ENCODE measurements around the gene EGR2. TPM values are rescaled to one million over a fixed set of nuclear protein-coding genes. Genes with fewer than 3 reads are reported as not detected.

EGR2 gene
- total RNA-seq (ENCODE audit: low replicate concordance) = 0.15 and 1.3 TPM in 2 replicates

DNA sequence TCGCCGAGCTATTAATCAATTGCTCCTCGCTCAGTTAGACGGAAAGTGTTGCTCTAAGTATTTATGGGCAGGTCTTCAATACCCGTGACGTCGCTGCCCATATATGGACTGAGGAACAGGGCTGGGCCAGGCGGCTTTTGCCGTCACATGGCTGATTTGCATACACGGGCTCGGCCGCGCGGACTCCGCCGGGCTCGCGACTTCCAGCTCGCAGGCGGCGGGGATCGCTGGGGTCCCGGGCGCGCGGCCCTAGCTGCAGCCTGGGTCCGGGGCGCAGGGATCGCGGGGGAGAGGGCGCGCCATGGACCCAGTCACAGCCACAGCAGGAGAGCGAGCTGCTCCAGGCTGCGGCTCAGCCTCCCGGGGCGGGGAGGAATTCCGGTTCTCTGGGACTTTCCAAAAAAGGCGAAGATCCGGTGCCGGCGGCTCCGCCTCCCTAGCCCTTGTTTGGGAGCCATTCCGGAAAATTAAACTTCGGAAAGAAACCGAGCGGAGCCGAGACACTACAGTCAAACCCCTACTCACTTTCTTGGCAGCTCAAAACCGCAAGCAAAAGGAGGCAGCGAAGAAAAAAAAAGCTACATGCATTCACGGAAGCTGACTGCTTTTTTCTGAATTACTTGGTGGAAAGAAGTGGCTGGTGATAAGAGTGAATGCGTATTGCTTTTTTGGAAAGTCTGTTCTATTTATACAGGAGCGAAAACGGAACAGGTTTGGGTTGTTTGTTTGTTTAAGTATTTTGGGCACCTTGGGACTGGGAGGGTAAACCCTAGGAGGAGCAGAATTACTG lies at the start of gene EGR2:
Gene EGR2, minus strand, starts transcription at position 36 of the 790 bp plus-strand sequence. CDS start 337 bp downstream, outside the sequence.

DNA sequence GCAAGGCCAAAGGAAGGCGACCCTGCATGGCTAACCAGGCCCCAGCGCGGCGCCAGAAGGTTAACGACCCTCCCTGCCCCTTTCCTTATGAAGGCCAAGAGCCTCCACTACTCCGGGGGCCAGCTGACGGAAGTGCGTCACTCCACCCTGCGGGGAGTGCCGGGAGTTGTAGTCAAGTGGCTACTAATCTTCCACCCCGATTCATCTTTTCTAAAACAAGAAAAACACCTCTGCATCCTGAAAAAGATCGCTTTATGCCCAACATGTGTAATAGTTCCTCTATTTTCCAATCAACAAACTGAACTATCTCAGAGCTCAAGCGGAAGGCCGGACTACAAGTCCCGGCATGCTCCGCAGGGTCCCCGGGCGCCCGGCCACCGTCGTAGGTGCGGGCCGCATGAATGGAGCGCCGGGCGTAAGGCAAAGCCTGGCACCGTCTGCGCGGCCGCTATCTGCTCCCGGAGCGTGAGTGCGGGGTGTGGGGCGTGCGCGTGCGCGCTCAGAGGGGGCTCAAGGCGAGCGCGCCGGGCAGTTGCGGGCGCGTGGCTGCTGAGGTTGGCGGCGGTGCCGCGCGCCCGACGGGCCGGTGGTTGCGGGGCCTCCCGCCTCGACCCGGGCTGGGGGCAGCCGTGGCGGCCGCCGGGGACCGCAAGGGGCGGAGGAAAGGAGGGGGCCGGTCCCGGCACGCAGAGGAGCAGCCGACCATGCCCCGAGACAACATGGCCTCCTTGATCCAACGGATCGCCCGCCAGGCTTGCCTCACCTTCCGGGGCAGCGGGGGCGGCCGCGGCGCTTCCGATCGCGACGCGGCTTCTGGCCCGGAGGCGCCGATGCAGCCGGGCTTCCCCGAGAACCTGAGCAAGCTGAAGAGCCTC lies 11.6 kb downstream of the EGR2 start, which contains the start of gene ADO:
Gene ADO, plus strand, starts transcription at position 365 of the 875 bp plus-strand sequence. Its CDS starts 340 bp downstream, at position 705.

Other genes starting within 250 kb of the EGR2 start
- 8.9 and 15.1 TPM in 2 replicates for gene ADO, start 11.6 kb downstream of the EGR2 start, total RNA-seq (ENCODE audit: low replicate concordance)